Vagina (tissue), 2 donors: ENCODE results near the gene GDF11.

Experiments
- POLR2A ChIP-seq, 2 donors: fragments of 450-650 bp; IDR thresholded peaks; one replicate each; pipeline ENCODE4 v1.6.1; 2017; ENCODE audit warnings: antibody characterized with exemption in 2 of 2, mild to moderate bottlenecking in 2 of 2, moderate library complexity in 2 of 2
- TF ChIP-seq, protein P1 (sequence below), 3 experiments: fragments of 450-650 bp in 2 of 3; fragments of 200-600 bp in 1 of 3; sonication (generic) in 1 of 3; IDR thresholded peaks; one replicate each; pipeline ENCODE4 v1.5.1; 2017 to 2019; ENCODE audit warnings: antibody characterized with exemption in 3 of 3, mild to moderate bottlenecking in 2 of 3, moderate library complexity in 2 of 3

- TF ChIP-seq, protein P1, sequence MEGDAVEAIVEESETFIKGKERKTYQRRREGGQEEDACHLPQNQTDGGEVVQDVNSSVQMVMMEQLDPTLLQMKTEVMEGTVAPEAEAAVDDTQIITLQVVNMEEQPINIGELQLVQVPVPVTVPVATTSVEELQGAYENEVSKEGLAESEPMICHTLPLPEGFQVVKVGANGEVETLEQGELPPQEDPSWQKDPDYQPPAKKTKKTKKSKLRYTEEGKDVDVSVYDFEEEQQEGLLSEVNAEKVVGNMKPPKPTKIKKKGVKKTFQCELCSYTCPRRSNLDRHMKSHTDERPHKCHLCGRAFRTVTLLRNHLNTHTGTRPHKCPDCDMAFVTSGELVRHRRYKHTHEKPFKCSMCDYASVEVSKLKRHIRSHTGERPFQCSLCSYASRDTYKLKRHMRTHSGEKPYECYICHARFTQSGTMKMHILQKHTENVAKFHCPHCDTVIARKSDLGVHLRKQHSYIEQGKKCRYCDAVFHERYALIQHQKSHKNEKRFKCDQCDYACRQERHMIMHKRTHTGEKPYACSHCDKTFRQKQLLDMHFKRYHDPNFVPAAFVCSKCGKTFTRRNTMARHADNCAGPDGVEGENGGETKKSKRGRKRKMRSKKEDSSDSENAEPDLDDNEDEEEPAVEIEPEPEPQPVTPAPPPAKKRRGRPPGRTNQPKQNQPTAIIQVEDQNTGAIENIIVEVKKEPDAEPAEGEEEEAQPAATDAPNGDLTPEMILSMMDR (IDR thresholded peaks at IDR 0.05), result no peak
- TF ChIP-seq POLR2A (IDR thresholded peaks at IDR 0.05), result no peak
These were observed 8.3 kb upstream of the GDF11 start for GRCh38 chr12:55734595-55734994.
